Measurements from ENCODE around the gene SUSD6. TPM values are rescaled to one million over a fixed set of nuclear protein-coding genes. Genes with fewer than 3 reads are reported as not detected.

SUSD6 gene, protein sequence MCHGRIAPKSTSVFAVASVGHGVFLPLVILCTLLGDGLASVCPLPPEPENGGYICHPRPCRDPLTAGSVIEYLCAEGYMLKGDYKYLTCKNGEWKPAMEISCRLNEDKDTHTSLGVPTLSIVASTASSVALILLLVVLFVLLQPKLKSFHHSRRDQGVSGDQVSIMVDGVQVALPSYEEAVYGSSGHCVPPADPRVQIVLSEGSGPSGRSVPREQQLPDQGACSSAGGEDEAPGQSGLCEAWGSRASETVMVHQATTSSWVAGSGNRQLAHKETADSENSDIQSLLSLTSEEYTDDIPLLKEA
- 13.4 and 26.5 TPM in 2 replicates for total RNA-seq

DNA sequence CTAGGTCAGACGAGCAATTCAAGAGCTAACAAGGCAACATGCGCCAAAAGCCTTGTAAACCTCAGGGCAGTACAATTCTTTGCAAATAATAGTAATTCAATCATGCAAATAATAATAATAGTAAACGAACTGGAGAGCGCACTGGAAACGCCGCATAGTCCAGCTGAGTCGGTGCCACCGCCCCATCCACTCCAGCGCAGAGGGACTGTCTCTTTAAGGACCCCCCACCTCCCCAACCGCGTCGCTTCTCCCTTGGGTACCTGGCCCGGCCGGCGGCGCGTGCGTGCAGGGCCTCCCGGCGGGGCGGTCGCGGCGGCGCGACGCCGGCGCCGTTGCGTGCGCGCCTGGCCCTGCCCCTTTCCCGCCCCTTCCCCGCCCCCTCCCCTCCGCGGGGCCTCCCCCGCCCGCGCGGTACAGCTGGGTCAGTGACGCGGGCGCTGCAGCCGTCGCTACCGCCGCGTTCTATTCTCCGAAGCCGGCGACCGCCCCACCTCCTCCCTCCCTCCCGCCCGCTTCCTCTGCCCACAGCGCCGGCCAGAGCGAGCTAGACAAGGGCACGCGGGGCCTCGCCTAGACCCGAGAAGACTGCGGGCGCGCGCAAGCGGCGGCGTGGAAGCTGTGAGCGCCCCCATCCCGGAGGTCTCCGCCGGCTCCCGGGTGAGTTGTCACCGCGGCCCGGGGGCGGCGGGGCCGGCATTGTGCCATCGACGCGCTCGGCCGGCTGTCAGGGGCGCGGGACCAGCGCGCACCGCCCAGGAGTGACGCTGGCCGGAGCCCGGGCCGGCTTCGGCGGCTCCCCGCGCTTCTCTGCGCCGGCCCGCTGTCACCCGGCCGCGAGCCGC is at the start of gene SUSD6:
Gene SUSD6 (plus strand): TSS at position 425 of the 842 bp plus-strand sequence. CDS start 46,997 bp downstream, outside the sequence.

DNA sequence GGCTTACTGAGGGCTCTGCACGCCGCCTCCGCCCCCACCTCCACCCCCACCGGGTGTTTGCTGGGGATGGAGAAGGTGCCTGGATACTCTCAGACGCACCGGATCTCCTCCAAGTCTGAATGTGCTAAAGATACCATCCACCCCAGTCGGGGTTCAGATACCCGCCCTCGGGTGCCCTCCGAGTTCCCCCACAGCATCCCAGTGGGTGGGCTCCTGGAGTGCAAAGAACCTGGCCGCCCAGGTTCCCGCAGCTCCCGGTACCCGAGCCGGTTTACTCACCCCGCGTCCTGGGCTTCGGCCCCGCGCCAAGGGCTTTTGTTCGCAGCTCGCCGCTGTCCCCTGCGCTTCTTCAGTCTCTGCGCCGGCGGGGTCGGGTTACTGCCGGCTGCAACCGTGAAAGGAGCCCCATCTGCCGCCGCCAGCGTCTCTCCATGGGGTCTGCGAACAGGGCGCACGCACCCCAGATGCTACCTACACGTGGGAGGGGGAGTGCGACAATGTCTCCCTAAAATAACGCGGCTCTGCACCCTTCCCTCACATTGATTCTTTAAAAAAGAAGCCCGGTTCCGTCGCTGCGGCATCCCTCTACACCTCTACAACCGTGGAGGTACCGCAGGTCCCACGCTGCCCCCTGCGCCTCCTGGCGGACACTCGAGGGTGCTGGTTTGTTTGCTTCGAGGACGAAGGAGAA is 37.0 kb upstream of the SUSD6 start, which contains the start of gene CCDC177:
Gene CCDC177 (minus strand): TSS at position 609 of the 691 bp plus-strand sequence. CDS start 1,249 bp downstream, outside the sequence.

Other genes with a start within 250 kb of the SUSD6 start
- 67.9 and 115 TPM in 2 replicates for gene ERH, start 213.3 kb upstream of the SUSD6 start, total RNA-seq
- gene SLC39A9, start 212.9 kb upstream of the SUSD6 start, total RNA-seq: 59.4 and 62.9 TPM in 2 replicates
- gene PLEKHD1, start 126.9 kb upstream of the SUSD6 start, total RNA-seq: not detected in 2 replicates
- gene CCDC177, start 36.7 kb upstream of the SUSD6 start, total RNA-seq: not detected in 2 replicates
- gene SRSF5, start 155.5 kb downstream of the SUSD6 start, total RNA-seq: 104 and 120 TPM in 2 replicates
- not detected in 2 replicates for gene SLC10A1, start 185.6 kb downstream of the SUSD6 start, total RNA-seq